ENCODE measurements around the gene SLC9C1.

The SLC9C1 gene

DNA sequence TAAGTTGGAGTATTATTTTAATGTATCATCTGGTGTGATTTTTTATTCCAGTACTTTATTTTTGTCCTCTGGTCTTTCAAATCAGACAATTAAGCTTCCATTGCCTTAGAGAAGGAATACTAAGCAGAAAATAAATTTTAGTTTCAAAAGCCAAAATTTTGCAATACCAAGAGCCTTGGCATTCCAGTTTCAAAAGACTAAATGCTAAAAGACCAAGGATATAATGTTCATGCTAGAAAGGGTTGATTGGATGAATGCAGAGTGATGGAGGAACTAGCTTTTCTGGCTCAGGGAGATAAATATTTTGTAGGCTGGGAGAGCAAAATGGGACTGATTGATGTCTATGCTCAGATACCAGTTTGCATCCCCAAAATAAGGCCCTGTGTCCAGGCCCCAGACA, 45.1 kb upstream of the SLC9C1 start:
- H2AFZ ChIP-seq (ENCODE audit: low read length) = no peak overlapping the region
- H3K27me3 ChIP-seq (ENCODE audit: insufficient read depth, low read length) = no peaks in the 10 kb centered on the region
- H3F3A ChIP-seq (ENCODE audit: insufficient read depth, low read length) = no peaks in the 10 kb centered on the region
- no peaks in the 10 kb centered on the region for H3K79me2 ChIP-seq (ENCODE audit: insufficient read depth, low read length)
- no peaks in the 10 kb centered on the region for H3K9me2 ChIP-seq (ENCODE audit: low read depth, low read length)
- H3K4me2 ChIP-seq (ENCODE audit: low read length) = no peak overlapping the region
- no peaks in the 10 kb centered on the region for H3K9me3 ChIP-seq (ENCODE audit: low read length)
- H3K4me1 ChIP-seq (ENCODE audit: insufficient read depth, low read length, severe bottlenecking) = no peaks in the 10 kb centered on the region
- no peak overlapping the region for H3K27ac ChIP-seq (ENCODE audit: low read depth, low read length, poor library complexity, severe bottlenecking)
- no peak overlapping the region for H3K4me3 ChIP-seq (ENCODE audit: low read depth, low read length, poor library complexity, severe bottlenecking)
- no peak overlapping the region for H3K9ac ChIP-seq (ENCODE audit: low read length)
- TF ChIP-seq EZH2 (IDR thresholded peaks at IDR 0.05; ENCODE audit: borderline replicate concordance, low read length) (no peak), CTCF (IDR thresholded peaks at IDR 0.05; ENCODE audit: low read length) (no peak)
- H4K20me1 ChIP-seq (ENCODE audit: insufficient read depth, low read length) = no peaks in the 10 kb centered on the region
- H3K36me3 ChIP-seq (ENCODE audit: insufficient read depth, low read length) = no peaks in the 10 kb centered on the region; the same call in 1 of the 2 replicates

DNA sequence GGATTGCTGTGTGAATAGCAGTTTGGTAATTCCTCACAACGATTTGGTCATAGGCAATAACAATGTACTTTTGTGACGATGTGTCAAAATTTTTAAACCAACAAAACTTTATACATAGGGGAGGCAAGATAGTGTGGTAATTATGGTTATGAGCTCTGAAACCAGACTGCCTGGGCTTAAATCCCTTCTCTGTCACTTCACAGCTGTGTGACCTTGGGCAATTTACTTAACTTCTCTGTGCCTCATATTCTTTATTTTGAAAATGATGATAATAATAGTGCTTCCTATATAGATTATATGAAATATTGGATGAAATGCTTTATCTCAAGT, 44.7 kb upstream of the SLC9C1 start:
- no peaks in the 10 kb centered on the region for H3K27me3 ChIP-seq (ENCODE audit: insufficient read depth, low read length)
- H2AFZ ChIP-seq (ENCODE audit: low read length) = no peak overlapping the region
- no peaks in the 10 kb centered on the region for H3K36me3 ChIP-seq (ENCODE audit: insufficient read depth, low read length)
- H3K9me2 ChIP-seq (ENCODE audit: low read depth, low read length) = no peaks in the 10 kb centered on the region
- no peaks in the 10 kb centered on the region for H4K20me1 ChIP-seq (ENCODE audit: insufficient read depth, low read length)
- no peak overlapping the region for H3K27ac ChIP-seq (ENCODE audit: low read depth, low read length, poor library complexity, severe bottlenecking)
- H3K9me3 ChIP-seq (ENCODE audit: low read length) = no peaks in the 10 kb centered on the region
- no peaks in the 10 kb centered on the region for H3F3A ChIP-seq (ENCODE audit: insufficient read depth, low read length)
- H3K4me3 ChIP-seq (ENCODE audit: low read depth, low read length, poor library complexity, severe bottlenecking) = no peak overlapping the region
- no peak overlapping the region for H3K9ac ChIP-seq (ENCODE audit: low read length)
- no peaks in the 10 kb centered on the region for H3K79me2 ChIP-seq (ENCODE audit: insufficient read depth, low read length)
- no peaks in the 10 kb centered on the region for H3K4me1 ChIP-seq (ENCODE audit: insufficient read depth, low read length, severe bottlenecking)
- TF ChIP-seq CTCF (IDR thresholded peaks at IDR 0.05; ENCODE audit: low read length) = no peak
- TF ChIP-seq EZH2 (IDR thresholded peaks at IDR 0.05; ENCODE audit: borderline replicate concordance, low read length) = no peak
- H3K4me2 ChIP-seq (ENCODE audit: low read length) = no peak overlapping the region

DNA sequence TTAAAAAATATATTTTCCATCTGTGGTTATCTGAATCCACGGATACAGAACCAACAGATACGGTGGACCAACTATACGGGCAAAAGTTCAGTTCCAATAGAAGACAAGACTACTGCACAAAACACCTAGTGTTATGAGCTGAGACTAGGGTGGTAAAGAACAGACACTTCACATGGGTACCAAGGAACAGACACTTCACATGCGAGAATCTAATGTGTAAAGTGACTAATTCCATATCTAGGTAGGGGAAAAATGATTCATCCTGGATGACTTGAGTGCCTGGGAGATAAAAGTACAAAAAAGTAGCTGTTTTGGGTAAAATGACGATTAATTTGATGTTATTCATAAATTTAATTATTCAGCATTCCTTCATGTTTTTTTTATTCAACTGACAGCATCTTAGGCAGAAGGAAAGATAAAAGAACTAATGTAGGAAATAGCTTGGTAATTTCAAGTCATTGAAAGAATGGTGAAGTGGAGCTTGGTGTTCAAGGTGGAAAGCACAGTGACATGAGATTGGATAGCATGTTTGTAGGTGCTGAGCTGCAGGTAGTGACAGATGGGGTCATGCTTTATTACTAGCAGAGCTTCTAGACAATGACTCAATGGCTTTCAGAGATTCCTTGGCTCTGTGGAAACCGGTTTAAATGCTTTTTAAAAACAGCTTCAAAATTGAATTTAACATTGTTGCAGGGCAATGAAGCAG, 44.2 kb upstream of the SLC9C1 start:
- Histone ChIP-seq H3K36me3 (ENCODE audit: insufficient read depth, low read length) (no peaks in the 10 kb centered on the region), H3K9ac (ENCODE audit: low read length) (no peak overlapping the region), H4K20me1 (ENCODE audit: insufficient read depth, low read length) (no peaks in the 10 kb centered on the region), H3K27ac (ENCODE audit: low read depth, low read length, poor library complexity, severe bottlenecking) (no peak overlapping the region), H3K9me3 (ENCODE audit: low read length) (no peaks in the 10 kb centered on the region), H3K27me3 (ENCODE audit: insufficient read depth, low read length) (no peaks in the 10 kb centered on the region), H2AFZ (ENCODE audit: low read length) (no peak overlapping the region), H3K9me2 (ENCODE audit: low read depth, low read length) (no peaks in the 10 kb centered on the region), H3K4me3 (ENCODE audit: low read depth, low read length, poor library complexity, severe bottlenecking) (no peak overlapping the region), H3K4me1 (ENCODE audit: insufficient read depth, low read length, severe bottlenecking) (no peaks in the 10 kb centered on the region), H3F3A (ENCODE audit: insufficient read depth, low read length) (no peaks in the 10 kb centered on the region), H3K79me2 (ENCODE audit: insufficient read depth, low read length) (no peaks in the 10 kb centered on the region), H3K4me2 (ENCODE audit: low read length) (no peak overlapping the region)
- TF ChIP-seq EZH2 (IDR thresholded peaks at IDR 0.05; ENCODE audit: borderline replicate concordance, low read length) (no peak), CTCF (IDR thresholded peaks at IDR 0.05; ENCODE audit: low read length) (no peak)

Measured in OCI-LY1 (cell line).